ENCODE measurements around the gene GSTO2.
A peak's percentile ranks its signal among the peaks of the same experiment; 100 is the strongest.

The GSTO2 gene

GRCh38 chr10:104308439-104308903 is 39.5 kb downstream of the GSTO2 start:
- no peak for DNase-seq (ENCODE audit: low read depth)

- DNase-seq (ENCODE audit: low read depth): peak; percentile 87
Observed at GRCh38 chr10:104309980-104310978, 41.3 kb downstream of the GSTO2 start.

GRCh38 chr10:104311184-104311720 is 42.3 kb downstream of the GSTO2 start:
- DNase-seq (ENCODE audit: low read depth): no peak

- no peak for DNase-seq (ENCODE audit: low read depth)
Observed at GRCh38 chr10:104314591-104315485, 45.9 kb downstream of the GSTO2 start.

- DNase-seq (ENCODE audit: low read depth): no peak
Observed at GRCh38 chr10:104315486-104315921, 46.5 kb downstream of the GSTO2 start.

- DNase-seq (ENCODE audit: low read depth): no peak
Observed at GRCh38 chr10:104316321-104317099, 47.5 kb downstream of the GSTO2 start.

- DNase-seq (ENCODE audit: low read depth): no peak
Observed at GRCh38 chr10:104317269-104317710, 48.3 kb downstream of the GSTO2 start.

- DNase-seq (ENCODE audit: low read depth): no peak
Observed at GRCh38 chr10:104317726-104318299, 48.8 kb downstream of the GSTO2 start.

- no peak for DNase-seq (ENCODE audit: low read depth)
Observed at GRCh38 chr10:104318326-104318725, 49.3 kb downstream of the GSTO2 start.

- DNase-seq (ENCODE audit: low read depth): no peak
Observed at GRCh38 chr10:104318810-104319741, 50.1 kb downstream of the GSTO2 start.

GRCh38 chr10:104321226-104321625 is 52.2 kb downstream of the GSTO2 start:
- DNase-seq (ENCODE audit: low read depth): no peak

GRCh38 chr10:104321725-104322415 is 52.9 kb downstream of the GSTO2 start:
- no peak for DNase-seq (ENCODE audit: low read depth)

GRCh38 chr10:104322416-104322782 is 53.4 kb downstream of the GSTO2 start:
- no peak for DNase-seq (ENCODE audit: low read depth)

GRCh38 chr10:104323085-104323484 is 54.1 kb downstream of the GSTO2 start:
- DNase-seq (ENCODE audit: low read depth): no peak

- no peak for DNase-seq (ENCODE audit: low read depth)
Observed at GRCh38 chr10:104323760-104324201, 54.8 kb downstream of the GSTO2 start.

GRCh38 chr10:104324221-104324686 is 55.3 kb downstream of the GSTO2 start:
- no peak for DNase-seq (ENCODE audit: low read depth)

GRCh38 chr10:104324931-104325330 is 55.9 kb downstream of the GSTO2 start:
- no peak for DNase-seq (ENCODE audit: low read depth)

- DNase-seq (ENCODE audit: low read depth): no peak
Observed at GRCh38 chr10:104325436-104326435, 56.8 kb downstream of the GSTO2 start.
